WTC11 (cell line): Measurements from ENCODE around the gene ANKRD11.

Experiments
- CTCF ChIP-seq: fragments of 200-600 bp; IDR thresholded peaks from 2 replicates; pipeline ENCODE4 v1.8.0; 2022; ENCODE audit warnings: antibody characterized with exemption
- EMX1 ChIP-seq: fragments of 250-450 bp; sonication (Bioruptor Pico); IDR thresholded peaks from 2 replicates; pipeline ENCODE4 v1.8.0; 2021; ENCODE audit warnings: mild to moderate bottlenecking
- SMAD3 ChIP-seq: sonication (generic); formaldehyde crosslinking; IDR thresholded peaks from 2 replicates; pipeline ENCODE4 v1.8.0; 2022; ENCODE audit warnings: missing genetic modification reagents, mild to moderate bottlenecking, borderline replicate concordance
- ZBTB43 ChIP-seq: sonication (generic); formaldehyde crosslinking; IDR thresholded peaks from 2 replicates; pipeline ENCODE4 v1.8.1; 2023; ENCODE audit warnings: mild to moderate bottlenecking, missing genetic modification reagents
- TF ChIP-seq, protein P1 (sequence below): fragments of 250-450 bp; sonication (Bioruptor Pico); IDR thresholded peaks from 2 replicates; pipeline ENCODE4 v2.1.2; 2022; ENCODE audit warnings: mild to moderate bottlenecking, moderate library complexity

DNA sequence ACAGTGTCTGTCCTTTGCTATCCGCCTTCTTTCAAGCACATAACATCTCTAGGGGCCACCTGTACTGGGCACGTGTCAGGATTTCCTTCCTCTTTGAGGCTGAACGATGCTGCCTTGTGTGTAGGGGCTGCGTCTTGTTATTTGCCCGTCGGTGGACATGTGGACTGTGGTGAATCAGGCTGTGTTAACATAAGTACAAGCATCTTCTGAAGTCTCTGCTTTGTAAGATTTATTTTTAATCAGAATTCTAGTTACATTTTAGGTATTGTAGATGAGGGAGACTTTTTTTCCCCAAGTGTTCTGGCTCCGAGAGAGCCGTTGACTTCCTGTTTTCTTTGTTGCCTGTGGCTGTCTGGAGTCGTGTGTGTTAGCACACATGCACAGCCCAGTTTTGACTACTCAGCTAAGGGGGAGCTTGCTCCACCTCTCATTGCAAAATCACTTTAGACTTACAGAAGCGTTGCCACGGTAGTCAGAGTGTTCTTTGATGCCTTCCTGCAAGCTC is 43.9 kb upstream of the ANKRD11 start:
- no peak for TF ChIP-seq ZBTB43 (CRISPR knock-in tag)
- TF ChIP-seq EMX1 (CRISPR knock-in tag), result no peak
- TF ChIP-seq CTCF, result no peak
- no peak for TF ChIP-seq SMAD3 (CRISPR knock-in tag)
- TF ChIP-seq, protein P1, sequence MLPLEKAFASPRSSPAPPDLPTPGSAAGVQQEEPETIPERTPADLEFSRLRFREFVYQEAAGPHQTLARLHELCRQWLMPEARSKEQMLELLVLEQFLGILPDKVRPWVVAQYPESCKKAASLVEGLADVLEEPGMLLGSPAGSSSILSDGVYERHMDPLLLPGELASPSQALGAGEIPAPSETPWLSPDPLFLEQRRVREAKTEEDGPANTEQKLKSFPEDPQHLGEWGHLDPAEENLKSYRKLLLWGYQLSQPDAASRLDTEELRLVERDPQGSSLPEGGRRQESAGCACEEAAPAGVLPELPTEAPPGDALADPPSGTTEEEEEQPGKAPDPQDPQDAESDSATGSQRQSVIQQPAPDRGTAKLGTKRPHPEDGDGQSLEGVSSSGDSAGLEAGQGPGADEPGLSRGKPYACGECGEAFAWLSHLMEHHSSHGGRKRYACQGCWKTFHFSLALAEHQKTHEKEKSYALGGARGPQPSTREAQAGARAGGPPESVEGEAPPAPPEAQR (CRISPR knock-in tag), result no peak
